Hematopoietic multipotent progenitor cell (in vitro differentiated cells): ENCODE results near the gene ACOX3. TPM values are rescaled to one million over a fixed set of nuclear protein-coding genes. Genes with fewer than 3 reads are reported as not detected.

Source experiments
- DNase-seq, 3 donors: peaks; one replicate each; pipeline ENCODE4 v3.0.0-alpha.2; 2011 to 2015; ENCODE audit warnings: low read depth in 2 of 3, low spot score in 2 of 3
- total RNA-seq: library from RNA; depleted of rRNA; stranded (reverse); fragments of >200 nt; gene quantifications from one replicate; pipeline ENCODE4 v1.2.3, GENCODE V29; 2012

The ACOX3 gene
- total RNA-seq, 1 donor, result 26.9 TPM

DNA sequence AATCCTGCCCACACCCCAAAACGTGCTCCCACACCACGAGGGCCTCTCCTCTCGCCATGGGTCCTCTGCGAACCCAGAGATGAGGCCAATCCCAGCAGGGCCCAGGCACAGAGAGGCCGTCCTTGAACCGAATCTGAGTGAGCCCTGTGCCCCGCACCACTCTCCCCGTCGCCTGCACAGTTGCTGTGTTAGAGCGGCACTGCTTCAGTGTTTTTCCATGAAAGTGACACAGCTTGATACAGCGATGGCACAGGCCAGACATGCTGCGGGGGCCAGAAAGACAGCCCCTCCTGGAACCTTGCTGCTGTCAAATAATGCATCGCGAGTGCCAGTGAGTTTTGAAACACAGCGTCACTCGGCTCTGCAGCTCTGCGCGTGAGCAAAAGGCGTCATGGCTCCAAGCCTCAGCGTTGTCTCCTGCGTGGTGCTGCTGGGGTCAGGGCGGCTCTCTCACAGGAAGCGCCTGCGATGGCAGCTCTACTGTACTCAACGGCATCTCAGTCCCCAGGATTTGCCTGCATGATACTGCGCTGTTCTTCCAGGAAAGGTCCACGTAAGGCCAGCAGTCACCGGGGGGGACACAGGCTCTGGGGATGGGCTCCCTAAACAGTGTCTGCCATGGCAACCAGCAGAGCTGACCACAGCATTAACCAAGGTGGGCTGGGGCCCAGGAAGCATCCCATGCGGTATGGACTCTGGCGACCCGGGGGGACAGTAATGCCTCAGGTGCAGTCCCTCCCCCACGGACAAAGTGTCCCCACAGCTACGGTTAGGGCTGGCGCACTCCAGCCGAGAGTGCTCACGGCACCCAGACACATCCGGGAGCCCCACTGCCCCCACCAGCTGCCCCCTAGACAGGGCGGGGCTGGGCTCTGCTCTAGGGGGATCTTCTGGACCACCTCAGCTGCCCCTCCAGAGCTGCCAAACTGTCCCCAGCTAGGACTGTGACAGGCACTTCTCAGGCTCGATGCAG is 63.1 kb downstream of the ACOX3 start:
- DNase-seq, result no peak

DNA sequence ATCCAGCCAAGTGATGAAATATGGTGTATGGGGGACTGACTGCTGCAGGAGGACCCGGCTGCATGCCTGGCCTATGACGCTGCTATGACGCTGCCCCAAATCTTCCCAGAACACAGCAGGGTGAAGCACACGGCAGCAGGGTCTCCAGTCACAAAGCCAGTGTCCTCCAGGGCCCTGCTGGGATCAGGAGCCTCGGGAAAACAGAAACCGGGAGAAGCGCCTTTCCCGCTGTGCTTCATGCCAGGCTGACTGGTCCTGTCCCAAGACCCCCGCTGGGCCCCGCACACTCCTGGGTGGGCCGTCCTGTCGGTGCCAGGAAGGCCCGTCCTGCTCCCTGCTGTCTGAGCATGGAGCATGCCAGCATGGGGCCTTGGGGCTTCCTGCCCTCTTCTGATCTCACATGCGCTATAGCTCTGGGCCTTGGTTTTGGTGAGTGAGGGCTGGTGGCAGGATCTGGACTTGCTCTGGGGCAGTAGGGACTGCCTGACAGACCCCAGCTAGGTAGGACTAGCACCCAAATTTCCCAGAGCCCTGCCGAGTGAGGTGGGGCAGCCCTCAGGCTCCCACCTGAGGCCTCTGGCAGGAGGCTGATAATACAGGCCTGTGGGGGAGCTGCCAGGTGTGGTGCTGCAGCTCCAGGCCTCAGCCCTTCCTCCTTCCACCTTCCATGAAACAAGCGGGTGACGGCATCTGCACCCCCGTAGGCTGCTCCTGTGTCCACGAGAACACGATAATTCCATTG is 64.0 kb downstream of the ACOX3 start:
- no peak for DNase-seq

DNA sequence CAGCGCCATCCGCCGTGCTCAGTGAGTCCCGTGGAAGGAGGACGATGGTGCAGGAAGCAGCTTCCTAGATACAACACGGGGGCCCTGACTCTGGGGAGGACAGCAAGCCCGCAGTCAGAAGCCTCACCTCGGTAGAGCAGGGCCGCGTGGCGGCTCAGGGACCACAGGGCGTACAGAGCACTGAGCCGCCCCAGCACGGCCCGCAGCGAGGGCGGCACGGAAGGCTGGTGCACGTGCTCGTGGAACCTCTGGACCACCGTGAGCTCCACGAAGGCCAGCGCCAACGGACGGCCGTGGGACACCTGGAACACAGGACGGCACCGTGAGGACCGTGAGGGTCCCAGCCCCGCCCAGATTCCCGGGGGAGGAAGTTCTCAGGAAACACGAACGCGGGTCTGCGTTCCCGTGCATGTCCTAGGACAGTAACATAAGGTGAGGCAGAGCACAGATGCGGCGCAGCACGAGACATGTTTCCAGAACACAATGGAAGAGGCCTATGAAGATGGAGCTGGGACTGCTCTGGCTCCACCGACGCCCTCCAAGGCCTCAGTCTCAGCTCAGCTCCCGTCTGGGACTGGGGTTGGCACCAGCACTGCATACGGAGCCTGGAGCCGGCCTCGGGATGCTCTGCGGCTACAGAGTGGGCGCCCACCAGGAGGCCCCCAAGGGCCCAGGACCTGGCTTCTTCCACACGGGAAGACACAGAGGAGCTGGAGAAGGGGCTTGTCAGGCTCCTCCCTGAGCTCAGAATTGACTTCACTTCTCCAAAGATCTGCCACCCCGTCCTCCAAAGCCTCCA is 65.5 kb downstream of the ACOX3 start:
- no peak for DNase-seq

DNA sequence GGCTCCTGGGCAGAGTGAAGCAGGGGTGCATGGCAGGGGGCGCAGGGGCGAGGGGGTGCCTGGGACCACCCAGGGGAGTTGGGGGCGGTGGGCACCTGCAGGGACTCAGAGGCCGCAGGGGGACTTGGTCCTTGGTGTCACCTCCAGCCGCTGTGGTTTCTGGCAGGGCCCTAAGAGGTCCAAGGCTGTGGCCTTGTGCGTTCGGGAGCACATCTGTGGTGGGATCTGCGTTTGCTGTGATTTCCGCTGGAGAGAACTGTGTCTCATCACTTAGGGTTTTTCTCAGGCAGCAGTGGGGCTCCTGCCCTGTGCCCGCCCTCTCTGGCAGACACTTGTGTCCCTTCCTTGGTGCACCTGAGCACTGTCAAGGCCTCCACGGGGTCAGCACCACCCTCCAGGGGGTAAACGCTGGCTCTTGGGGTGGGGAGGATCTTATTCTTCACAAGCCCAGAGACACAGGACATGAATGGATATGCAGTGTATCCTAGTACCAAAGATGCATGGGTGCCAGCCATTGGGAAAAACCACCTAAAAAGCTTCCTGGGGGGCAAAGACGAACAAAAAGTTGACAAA is 66.5 kb downstream of the ACOX3 start:
- no peak for DNase-seq

DNA sequence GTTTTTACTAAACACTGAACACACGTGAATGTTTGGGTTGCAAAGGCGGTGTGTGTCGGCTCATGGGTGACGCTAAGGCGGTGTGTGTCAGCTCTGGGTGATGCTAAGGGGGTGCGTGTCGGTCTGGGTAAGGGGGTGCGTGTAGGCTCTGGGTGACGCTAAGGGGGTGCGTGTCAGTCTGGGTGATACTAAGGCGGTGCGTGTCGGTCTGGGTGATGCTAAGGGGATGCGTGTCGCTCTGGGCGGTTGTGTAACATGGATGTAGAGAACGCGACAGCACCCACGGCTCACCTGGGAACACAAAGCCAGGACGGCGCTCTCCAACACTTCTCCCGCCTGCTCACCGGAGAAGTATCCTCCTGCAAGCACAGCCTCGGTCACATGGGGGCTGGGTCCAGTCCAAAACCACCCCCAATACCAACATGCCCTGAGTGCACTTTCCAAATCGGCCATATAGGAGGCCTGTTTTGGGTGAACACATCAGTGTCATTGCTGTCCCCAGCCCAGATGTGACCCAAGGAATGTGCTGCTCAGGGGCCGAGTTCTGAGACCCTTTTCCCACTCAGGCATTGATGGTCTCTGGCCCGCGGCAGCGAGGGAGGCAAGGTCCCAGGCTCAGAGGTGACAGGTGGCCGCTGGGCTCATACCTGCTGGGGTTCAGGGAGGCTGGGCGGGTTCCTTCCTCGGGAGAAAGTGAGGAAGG is 67.1 kb downstream of the ACOX3 start:
- DNase-seq, result no peak

DNA sequence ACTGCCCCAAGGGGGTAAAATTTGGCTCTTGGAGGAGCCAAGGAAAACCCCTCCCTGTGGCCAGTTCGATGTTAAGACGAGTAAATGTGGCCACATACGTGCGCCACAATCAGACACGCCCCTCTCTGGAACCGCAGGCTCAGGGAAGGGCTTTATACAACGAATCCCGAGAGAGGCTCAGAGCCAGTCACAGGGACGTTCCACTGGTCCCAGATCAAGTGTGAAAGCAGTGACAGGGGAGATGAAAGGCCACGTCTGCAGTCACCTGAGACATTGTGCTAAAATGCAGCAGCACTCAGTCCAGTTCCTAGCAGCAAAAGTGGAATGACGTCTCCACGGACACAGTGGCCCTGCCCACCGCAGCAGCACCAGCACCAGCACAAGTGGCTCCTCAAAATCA is 68.0 kb downstream of the ACOX3 start:
- DNase-seq, result no peak

DNA sequence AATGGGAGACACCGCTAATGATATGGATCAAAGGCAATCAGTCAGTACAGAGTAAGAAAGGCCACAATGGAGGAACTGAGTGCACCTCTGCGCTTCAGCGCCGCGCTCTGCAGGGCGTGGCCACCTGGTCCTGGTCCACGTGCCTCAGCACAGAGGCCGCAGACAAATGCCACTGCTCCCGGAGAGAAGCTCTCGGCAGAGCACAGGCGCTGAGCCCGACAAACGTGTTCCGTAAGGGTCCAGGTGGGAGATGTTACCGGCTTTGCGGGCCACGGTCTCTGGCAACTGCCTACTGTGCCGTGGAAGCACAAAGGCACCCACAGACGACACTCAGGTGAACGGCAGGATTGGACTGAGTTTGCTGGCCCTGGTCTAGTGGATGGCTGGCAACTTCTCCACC is 68.9 kb downstream of the ACOX3 start:
- no peak for DNase-seq

DNA sequence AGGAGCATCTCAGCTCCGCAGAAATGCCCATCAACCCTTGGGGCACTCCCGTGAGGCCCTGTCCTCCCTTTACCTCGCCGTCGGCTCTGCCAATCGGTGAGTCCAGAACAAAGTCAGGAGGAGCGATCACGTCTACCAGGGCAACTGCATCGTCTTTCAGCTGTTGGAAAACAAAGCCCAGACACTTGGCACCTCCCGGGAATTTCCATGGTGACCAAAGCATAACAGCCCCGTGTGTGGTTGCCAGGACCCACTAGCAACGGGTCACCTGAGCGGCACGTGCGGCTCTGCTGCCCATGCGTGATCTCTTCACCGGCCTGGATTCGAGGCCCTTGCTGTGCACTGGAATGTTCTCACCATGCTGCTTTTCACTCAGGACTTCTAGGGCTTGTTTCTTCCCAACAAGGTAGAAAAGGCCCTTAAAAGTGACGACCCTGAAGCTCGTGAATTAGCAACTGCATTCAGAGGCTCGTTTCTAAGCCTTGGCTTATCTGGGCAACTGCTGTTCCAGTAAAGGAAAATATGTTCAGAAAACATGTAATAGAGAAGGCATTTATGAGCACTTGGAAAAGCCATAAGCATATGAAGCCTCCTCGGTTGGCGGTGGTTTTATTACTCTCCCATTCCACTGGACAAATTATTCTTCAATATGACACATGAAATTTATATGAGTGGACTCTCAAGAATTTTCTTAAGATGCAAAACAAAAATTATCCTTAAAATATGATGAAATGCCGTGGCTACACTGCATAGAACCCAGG is 69.5 kb downstream of the ACOX3 start:
- DNase-seq, result no peak

DNA sequence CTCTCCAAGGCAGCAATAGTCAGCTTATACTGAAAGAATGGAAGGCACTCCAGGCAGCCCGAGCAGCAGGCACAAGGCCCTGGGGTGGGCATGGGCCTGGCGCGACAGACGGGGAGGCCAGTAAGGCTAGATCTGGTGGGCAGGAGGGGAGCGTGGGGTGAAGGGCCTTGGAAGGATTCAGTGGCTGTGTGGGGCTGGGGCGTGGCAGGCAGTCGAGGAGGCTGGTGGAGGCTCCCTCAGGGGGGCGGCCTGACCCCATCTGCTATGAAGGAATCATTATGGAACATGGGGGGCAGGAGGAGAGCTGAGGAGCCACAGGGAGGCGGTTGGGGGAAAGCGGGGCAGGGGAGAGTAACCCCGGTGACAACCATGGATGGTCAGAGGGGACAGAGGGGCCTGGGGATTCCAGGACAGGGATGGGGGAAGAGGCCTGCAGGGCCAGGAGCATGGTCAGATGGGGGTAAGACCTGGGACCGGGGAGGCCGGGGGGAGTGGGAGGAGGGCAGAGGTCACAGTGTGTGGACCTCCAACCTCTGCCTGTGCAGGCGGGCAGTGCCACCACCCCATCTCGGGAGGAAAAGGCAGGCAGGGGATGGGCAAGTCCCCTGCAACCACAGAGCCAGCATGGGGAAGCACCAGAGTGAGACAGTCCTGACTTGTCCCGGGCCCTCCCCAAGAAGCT is 70.3 kb downstream of the ACOX3 start:
- no peak for DNase-seq

DNA sequence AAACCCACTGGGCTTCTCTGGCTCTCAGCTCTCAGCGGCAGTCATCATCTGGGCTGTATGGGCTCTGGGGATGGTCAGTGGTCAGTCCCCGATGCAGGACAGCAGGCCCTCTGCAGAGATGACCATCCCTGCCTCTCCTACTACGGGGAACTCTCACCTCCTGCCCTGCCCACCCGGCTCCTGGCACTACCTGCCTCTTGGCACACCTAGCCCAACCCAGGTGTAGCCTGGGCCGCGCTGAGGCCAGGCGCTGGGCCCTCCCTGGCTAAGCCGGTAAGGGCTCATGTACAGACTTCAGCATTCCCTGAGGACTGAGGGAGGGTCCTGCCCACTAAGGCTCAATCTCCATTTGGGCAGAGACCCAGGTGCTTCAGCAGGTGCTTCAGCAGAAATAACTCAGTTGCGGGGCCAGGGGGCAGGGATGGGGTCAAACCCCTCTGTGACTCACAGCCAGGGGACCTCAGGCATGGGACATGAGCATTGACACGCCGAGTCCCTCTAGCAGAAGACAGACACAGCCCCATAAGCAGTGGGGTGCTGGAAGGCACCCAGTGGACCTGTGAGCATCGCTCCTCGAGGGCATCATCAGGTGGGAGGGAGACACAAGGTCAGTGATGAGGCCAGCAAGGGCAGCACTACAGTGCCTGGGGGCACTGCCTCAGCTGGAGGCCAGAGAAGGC is 71.0 kb downstream of the ACOX3 start:
- no peak for DNase-seq

DNA sequence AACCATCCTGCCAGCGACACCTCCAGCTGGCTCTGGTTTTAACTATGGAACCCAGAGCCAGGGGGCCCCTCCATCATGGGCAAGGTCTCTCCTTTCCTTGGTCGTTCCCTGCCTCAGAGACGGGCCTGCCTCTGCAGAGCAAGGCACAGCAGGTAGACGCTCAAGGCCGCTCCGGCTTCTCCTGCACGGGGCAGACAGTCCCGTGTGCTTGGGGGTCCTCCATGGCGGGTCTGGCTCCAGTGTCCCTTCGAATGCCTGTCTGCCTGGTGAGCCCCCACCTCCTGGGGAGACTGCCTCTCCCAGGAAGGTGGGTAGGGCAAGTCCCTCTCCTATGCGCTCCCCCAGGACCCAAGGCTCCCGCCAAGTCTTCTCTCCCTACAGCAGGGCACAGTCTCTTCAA is 71.5 kb downstream of the ACOX3 start:
- no peak for DNase-seq

DNA sequence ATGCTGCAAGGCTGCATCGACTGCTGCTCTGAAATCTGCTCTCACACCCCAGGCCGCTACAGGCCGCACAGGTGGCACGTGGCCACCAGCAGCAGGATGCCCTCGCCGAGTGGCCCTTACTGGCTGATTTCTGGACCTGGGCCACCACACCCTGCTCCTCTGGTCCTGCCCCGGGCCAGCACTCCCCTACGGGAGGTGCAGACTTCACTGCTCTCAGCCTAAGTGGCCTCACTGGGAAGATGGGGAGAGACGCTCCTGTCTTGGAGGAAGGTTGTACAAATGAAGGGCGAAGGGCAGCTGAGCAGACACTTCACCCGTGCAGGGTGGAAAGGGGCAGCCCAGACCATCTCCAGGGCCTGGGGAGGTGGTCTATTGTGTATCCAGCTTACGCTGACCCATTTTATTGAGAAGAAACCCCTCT is 72.5 kb downstream of the ACOX3 start:
- no peak for DNase-seq

DNA sequence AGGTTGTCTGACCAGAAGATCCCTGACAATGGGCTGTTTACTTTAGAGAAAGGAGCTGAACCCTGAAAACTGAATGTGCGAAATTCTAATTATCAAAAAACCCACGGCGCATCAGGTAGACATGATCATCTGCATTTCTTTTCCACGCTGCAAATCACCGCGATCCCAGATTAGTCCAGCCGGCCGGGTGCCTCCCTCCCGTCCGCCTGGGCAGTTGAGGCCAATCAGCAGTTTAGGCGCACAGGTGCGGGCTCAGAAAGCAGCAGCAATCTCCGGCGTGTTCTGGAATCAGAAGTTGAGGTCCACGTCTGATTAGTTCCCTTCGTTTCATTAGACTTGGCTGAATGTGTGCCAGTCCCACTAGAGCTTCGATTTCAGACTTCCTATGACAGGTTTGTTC is 73.9 kb downstream of the ACOX3 start:
- no peak for DNase-seq

DNA sequence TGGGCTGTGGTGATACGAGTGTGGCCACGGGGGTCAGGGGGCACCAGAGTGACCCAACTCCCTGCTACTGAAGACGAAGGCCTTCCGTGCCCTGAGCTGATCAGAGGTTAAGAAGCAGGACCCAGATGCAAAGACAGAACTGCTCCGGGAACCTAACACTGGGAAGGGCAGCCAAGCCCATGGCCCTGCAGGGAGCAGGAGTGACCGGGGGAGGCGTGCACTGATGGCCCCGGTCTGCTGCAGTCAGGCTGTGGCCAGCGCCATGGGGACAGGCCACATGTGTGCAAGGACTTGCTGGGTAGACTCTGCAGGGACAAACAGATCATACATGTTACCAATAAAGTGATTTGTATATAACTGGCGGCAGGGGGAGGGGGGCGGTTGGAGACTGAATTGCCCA is 74.6 kb downstream of the ACOX3 start:
- DNase-seq, result no peak

DNA sequence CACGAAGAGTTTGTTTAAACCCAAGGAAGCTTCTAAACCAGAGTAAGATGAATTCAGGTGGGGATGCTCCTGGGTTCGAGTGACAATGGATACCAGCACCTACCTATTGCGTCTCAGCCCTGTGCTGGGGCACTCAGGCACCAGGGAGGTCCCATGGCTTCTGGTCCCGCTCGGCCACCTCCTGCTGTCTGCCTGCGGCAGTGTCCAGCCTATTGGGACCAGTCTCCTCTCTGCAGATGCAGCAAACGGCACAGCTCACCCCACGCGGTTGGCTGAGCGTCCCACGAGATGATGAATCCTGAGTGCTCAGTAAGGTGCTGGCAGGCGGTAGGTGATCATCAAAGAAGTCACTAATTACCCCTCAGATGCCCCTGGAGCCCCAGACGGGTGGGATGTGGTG is 75.2 kb downstream of the ACOX3 start:
- DNase-seq, result no peak

DNA sequence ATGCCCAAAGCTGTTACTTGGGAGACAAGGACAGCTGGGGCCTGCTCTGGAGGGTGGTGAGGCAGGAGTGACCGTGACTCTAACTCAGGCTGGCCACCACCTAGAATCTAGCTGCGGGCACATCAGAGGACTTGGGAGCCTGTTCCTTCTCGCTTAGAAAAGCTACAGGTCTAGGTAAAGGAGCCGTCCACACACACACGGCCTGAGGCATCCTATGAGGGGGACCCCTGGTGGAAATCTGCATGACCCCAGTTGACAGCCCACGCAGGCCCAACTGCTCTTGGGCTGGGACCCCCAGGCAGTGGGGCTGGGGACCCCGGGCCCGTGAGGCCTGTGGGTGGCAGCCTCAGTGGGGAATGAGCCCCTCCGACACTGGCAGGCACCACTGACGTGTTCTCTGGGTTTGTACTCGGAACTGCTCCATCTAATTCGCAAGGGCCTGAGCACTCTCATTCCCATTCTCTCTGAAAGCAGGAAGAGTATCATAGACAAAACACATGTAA is 75.6 kb downstream of the ACOX3 start:
- DNase-seq, result no peak

DNA sequence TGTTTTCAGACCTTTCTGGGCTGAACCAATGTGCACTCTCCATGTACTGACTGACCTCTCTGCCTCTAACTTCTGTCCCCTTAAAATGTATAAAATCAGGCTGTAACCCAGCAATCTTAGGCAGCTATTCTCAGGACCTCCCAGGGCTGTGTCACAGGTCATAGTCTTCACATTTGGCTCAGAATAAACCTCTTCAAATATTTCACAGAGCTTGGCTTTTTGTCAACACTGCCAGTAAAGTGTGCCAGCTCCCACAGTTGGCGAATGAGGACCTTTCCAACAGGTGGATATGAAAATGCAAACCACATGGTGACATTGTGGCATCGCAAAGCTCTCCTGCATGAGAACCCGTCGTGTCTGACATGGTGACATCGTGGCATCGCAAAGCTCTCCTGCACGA is 76.4 kb downstream of the ACOX3 start:
- no peak for DNase-seq

DNA sequence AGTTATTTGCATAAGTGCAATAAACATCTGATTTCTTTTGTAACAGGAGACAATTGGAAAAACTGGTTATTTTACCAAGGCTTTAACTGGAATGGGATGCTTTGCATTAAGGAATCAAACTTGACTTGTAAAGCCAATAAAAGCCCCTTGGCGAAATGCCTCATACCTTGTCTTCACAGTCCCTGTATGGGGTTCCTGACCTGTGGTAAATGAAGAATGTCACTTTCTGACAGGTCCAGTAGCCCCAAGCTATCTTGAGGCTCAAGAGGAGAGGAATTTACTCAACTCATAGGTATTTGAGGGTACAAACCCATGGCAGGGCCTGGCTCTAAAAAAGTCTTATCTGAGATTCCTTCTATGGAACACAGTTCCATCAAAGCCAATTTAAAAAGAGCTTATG is 78.0 kb downstream of the ACOX3 start:
- DNase-seq, result no peak
